GM12892 (cell line): ENCODE results near the gene DSCAML1.

Source experiments
- POLR2A ChIP-seq: IDR thresholded peaks from 2 replicates; pipeline ENCODE4 v1.6.1; 2011; ENCODE audit warnings: low read depth, low read length, control low read depth
- POLR2AphosphoS5 ChIP-seq: IDR thresholded peaks from 2 replicates; pipeline ENCODE4 v1.6.1; 2011; ENCODE audit warnings: low read depth, low read length, control low read depth
- TAF1 ChIP-seq: IDR thresholded peaks from 2 replicates; pipeline ENCODE4 v1.6.1; 2011; ENCODE audit warnings: low read depth, mild to moderate bottlenecking, control low read depth, low read length, borderline replicate concordance

- TF ChIP-seq POLR2A, result no peak
- no peak for TF ChIP-seq TAF1
- TF ChIP-seq POLR2AphosphoS5, result no peak
Observed at GRCh38 chr11:117532568-117532967, 264.4 kb downstream of the DSCAML1 start.
